GM19328 (cell line): ENCODE measurements around the gene TAOK1.

Source experiments
- ATAC-seq: cut with Tn5 transposase; IDR thresholded peaks from one replicate; pipeline ENCODE4 v1.9.1; 2021; ENCODE audit warnings: mild to moderate bottlenecking, moderate library complexity; ENCODE audit not compliant: unreplicated experiment

TAOK1 gene

GRCh38 chr17:29593591-29594518 is 203.7 kb downstream of the TAOK1 start:
- no peak for ATAC-seq

GRCh38 chr17:29594519-29595090 is 204.4 kb downstream of the TAOK1 start:
- no peak for ATAC-seq

- ATAC-seq: no peak
These were observed 205.2 kb downstream of the TAOK1 start for GRCh38 chr17:29595107-29595942.

GRCh38 chr17:29595943-29596774 is 206.0 kb downstream of the TAOK1 start:
- ATAC-seq: no peak

- no peak for ATAC-seq
These were observed 206.6 kb downstream of the TAOK1 start for GRCh38 chr17:29596811-29597210.

GRCh38 chr17:29597361-29598172 is 207.4 kb downstream of the TAOK1 start:
- ATAC-seq: no peak
